Activated CD4-positive, CD25-positive, alpha-beta regulatory T cell treated with anti-CD3 and anti-CD28 coated beads, Interleukin-2, amount 50 U/mL, for 24 hours (primary cell): ENCODE results near the gene RAPGEF1.

Source experiments
- ATAC-seq, 2 donors: fragments of 150-1000 bp; cut with Tn5 transposase; one replicate each; pipeline ENCODE4 v1.10.0; 2021; ENCODE audit warnings: mild to moderate bottlenecking in 1 of 2, moderate library complexity in 1 of 2

RAPGEF1 gene

GRCh38 chr9:131704141-131704983, 35.5 kb downstream of the RAPGEF1 start:
- ATAC-seq = no peak

DNA sequence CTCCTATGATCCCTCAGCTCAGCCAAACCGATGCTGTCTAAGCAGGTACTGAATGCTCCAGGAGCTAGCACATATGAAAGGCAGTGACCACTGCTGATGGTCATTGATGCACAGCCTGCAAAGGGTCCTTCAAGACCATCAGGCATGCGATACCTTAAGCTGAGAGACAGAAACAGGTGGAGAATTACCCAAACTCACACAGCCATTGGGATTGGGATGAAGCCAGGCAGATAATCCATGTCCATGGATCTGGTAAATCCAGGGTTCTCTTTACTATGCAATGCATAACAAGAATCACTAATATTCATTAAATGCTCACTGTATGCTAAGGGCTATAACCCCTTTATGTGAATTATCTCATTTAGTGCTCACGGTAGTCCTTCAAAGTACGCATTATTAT, 36.2 kb downstream of the RAPGEF1 start:
- no peak for ATAC-seq

DNA sequence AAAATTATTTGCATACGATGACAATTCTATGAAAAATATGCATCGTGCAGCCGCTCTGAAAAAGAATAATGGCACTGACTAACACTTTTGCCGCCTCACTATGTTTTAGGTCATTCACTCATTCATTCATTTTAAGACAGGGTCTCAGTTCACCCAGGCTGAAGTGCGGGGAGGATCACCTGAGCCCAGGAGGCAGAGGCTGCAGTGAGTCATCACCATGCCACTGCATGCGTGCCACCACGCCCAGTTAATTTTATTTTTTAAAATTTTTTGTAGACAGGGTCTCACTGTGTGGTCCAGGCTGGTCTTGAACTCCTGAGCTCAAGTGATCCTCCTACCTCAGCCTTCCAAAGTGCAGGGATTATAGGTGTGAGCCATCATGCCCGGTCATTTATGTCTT, 37.0 kb downstream of the RAPGEF1 start:
- ATAC-seq = no peak

DNA sequence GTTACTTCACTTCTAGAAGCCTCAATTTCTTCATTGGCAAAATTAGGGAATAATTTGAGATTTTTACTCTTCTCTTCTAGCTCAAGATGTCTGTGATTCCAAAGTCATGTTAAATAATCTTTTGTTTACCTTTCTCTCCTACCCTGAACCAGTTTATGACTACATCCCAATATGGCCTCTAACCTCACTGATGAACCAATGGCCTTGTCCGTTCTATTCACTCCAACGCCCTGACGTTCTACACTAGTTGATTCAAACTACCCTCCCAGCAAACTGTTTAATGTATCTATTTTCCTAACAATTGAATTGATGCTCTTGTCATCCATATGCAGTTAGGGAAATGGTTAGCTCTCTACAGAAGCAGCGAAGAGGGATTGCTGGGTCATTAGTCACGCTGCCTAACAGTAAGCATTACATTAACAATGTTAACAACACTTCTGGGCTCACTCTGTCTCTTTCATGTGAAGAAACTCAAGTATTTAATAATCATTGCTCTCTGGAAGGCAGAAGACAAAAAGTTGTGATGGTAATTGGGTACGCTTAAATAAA, 38.0 kb downstream of the RAPGEF1 start:
- ATAC-seq = no peak

DNA sequence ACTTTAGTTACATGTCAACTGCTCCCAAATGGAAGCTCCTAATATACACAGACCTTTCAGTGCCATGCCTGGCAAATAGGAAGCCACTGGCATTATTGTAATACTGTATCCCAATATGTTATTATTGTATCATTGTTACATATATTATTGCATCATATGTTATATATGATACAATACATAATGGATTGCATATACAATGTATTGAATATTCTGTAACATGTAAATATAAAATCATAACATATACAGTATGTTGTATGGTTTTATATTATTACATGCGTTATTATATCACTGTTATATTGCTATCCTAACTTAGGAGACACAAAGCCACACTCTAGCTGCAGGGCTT, 38.5 kb downstream of the RAPGEF1 start:
- ATAC-seq = no peak

- no peak for ATAC-seq
Measured at GRCh38 chr9:131700765-131701435, 39.0 kb downstream of the RAPGEF1 start.

GRCh38 chr9:131700076-131700475, 39.8 kb downstream of the RAPGEF1 start:
- ATAC-seq = no peak

DNA sequence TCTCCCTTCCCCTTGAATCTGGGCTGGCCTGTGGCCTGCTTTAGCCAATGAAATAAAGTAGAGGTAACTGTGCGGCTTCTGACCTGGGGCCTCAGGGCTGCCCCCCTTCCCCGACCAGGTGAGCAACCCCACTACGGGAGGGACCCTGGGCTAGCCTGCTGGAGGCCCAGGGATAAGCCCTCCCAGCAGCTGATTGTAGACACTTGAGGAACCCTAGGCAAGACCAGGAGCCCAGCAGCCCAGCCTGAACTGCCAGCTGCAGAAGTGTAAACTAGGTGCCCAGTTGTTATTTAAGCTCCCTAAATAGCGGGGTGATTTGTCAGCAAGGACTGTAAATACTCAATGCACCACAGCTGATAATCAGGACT, 41.3 kb downstream of the RAPGEF1 start:
- ATAC-seq = peak in 1 of 2 donors; percentile 13

GRCh38 chr9:131697908-131698617, 41.8 kb downstream of the RAPGEF1 start:
- ATAC-seq = no peak

GRCh38 chr9:131697097-131697496, 42.8 kb downstream of the RAPGEF1 start:
- ATAC-seq = no peak

GRCh38 chr9:131695836-131696460, 43.9 kb downstream of the RAPGEF1 start:
- ATAC-seq = no peak

DNA sequence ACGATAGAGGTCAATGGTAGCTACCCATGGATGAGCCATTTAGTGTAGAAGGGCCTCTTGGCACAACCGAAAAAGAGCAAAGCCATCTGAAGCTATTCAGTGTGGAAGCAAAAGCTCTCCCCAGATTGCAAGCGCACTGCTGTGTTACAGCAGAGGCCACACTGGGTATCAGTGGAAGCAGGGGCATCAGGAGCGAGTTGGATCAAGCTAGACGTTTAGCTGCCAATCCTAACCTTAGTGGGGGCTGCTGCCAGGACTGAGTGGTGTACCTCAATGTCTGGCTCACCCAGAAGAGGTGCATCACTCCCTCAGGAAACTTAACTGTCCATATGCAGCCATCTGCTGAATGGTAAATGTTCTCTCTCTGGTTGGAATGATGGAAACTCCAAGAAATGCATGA, 44.5 kb downstream of the RAPGEF1 start:
- ATAC-seq = no peak

- ATAC-seq = no peak
Measured at GRCh38 chr9:131693651-131694597, 46.0 kb downstream of the RAPGEF1 start.

GRCh38 chr9:131692612-131693562, 47.0 kb downstream of the RAPGEF1 start:
- ATAC-seq = no peak

DNA sequence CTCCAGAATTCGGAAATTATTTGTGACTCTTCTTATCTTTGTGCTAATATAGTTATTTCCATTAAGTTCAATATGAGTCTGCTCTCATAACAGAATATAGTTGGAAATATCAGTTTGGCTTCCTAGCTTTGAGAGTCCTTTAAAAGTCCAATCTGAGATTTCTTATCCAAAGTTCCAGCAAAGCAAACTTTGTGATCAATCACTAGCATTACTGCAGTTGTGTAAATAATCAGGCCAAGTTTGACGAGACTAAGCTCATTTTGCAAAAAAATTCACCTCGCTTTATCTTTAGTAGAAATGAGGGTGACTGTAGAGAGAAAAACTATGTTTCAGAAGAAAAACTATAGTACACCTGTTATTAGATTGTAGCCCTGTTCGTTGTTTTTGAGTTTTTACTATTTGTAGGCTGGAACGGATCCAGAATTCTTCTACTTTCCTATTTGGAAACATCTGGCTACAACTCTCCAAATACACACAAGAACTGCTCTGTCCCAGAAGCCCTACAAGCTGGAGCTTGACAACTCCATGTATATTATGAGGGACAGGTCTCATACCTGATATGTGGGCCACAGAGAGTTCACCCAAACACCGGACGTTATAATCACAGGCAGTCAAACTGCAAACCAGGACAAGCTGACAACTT, 47.8 kb downstream of the RAPGEF1 start:
- no peak for ATAC-seq

GRCh38 chr9:131690941-131691573, 48.8 kb downstream of the RAPGEF1 start:
- peak; percentile 91 to 93 for ATAC-seq

DNA sequence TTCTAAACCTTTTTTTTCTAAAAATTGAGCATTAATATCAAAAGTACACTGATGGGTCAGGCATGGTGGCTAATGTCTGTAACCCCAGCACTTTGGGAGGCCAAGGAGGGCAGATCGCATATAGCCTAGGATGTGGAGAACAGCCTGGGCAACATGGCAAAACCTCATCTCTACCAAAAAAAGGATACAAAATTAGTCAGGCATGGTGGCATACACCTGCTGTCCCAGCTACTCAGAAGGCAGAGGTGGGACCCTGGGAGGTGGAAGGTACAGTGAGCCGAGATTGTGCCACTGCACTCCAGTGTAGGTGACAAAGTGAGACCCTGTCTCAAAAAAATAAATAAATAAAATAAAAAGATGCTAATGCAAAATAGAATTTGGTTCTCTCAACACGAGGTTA, 49.4 kb downstream of the RAPGEF1 start:
- ATAC-seq = no peak

GRCh38 chr9:131688377-131688776, 51.5 kb downstream of the RAPGEF1 start:
- no peak for ATAC-seq
